Measurements from ENCODE around the gene RIPK1.
"Not testable (repeated sequence)": the region's sequence is repeated elsewhere in the genome, so short reads cannot be mapped to it uniquely, and the experiment has no call there.

The RIPK1 gene

GRCh38 chr6:3045777-3046176 is 22.5 kb upstream of the RIPK1 start:
- DNase-seq (ENCODE audit: low read depth in 2 of 2), result no peak

GRCh38 chr6:3046295-3046694 is 22.0 kb upstream of the RIPK1 start:
- DNase-seq (ENCODE audit: low read depth in 2 of 2), result no peak

- not testable (repeated sequence) for DNase-seq (ENCODE audit: low read depth in 2 of 2)
These were observed 20.3 kb upstream of the RIPK1 start for GRCh38 chr6:3048009-3048408.

GRCh38 chr6:3052481-3053230 is 15.6 kb upstream of the RIPK1 start:
- no peak for DNase-seq (ENCODE audit: low read depth in 2 of 2)

GRCh38 chr6:3053231-3053508 is 15.1 kb upstream of the RIPK1 start:
- no peak for DNase-seq (ENCODE audit: low read depth in 2 of 2)

- DNase-seq (ENCODE audit: low read depth in 2 of 2), result not testable (repeated sequence)
These were observed 13.8 kb upstream of the RIPK1 start for GRCh38 chr6:3054229-3055157.

GRCh38 chr6:3055158-3055499 is 13.2 kb upstream of the RIPK1 start:
- DNase-seq (ENCODE audit: low read depth in 2 of 2), result not testable (repeated sequence)

GRCh38 chr6:3057063-3057770 is 11.1 kb upstream of the RIPK1 start:
- DNase-seq (ENCODE audit: low read depth in 2 of 2), result no peak

- no peak for DNase-seq (ENCODE audit: low read depth in 2 of 2)
These were observed 9.3 kb upstream of the RIPK1 start for GRCh38 chr6:3058957-3059356.

- not testable (repeated sequence) for DNase-seq (ENCODE audit: low read depth in 2 of 2)
These were observed 8.2 kb upstream of the RIPK1 start for GRCh38 chr6:3060092-3060491.

- no peak for DNase-seq (ENCODE audit: low read depth in 2 of 2)
These were observed 6.8 kb upstream of the RIPK1 start for GRCh38 chr6:3061501-3061941.

GRCh38 chr6:3063340-3063732 is 5.0 kb upstream of the RIPK1 start:
- DNase-seq (ENCODE audit: low read depth in 2 of 2), result not testable (repeated sequence)

GRCh38 chr6:3063733-3064700 is 4.3 kb upstream of the RIPK1 start:
- DNase-seq (ENCODE audit: low read depth in 2 of 2), result peak; percentile 83 to 92

GRCh38 chr6:3071568-3071967 is 3.3 kb downstream of the RIPK1 start:
- DNase-seq (ENCODE audit: low read depth in 2 of 2), result no peak

- DNase-seq (ENCODE audit: low read depth in 2 of 2), result no peak
These were observed 4.5 kb downstream of the RIPK1 start for GRCh38 chr6:3072798-3073197.

GRCh38 chr6:3073382-3073781 is 5.1 kb downstream of the RIPK1 start:
- DNase-seq (ENCODE audit: low read depth in 2 of 2), result no peak

GRCh38 chr6:3075772-3076113 is 7.4 kb downstream of the RIPK1 start:
- no peak for DNase-seq (ENCODE audit: low read depth in 2 of 2)

- DNase-seq (ENCODE audit: low read depth in 2 of 2), result no peak
These were observed 8.0 kb downstream of the RIPK1 start for GRCh38 chr6:3076320-3076719.

- DNase-seq (ENCODE audit: low read depth in 2 of 2), result no peak
These were observed 9.1 kb downstream of the RIPK1 start for GRCh38 chr6:3077430-3077829.

- DNase-seq (ENCODE audit: low read depth in 2 of 2), result not testable (repeated sequence)
These were observed 10.7 kb downstream of the RIPK1 start for GRCh38 chr6:3078952-3079351.

- DNase-seq (ENCODE audit: low read depth in 2 of 2), result no peak
These were observed 11.4 kb downstream of the RIPK1 start for GRCh38 chr6:3079682-3080081.
